Common myeloid progenitor, CD34-positive (primary cell): ENCODE data around the gene FCGR3A.

Experiments used
- CTCF ChIA-PET: fragments of 350-600 bp; sonication (Branson Sonifier 250); formaldehyde crosslinking; loops from one replicate; lab custom pipeline; 2021; ENCODE audit warnings: antibody characterized with exemption; lab: Charles Lee
- POLR2A ChIA-PET: fragments of 350-600 bp; sonication (Branson Sonifier 250); formaldehyde crosslinking; loops from one replicate; lab custom pipeline; 2021; ENCODE audit warnings: antibody characterized with exemption; lab: Charles Lee
- DNase-seq, 3 donors: peaks; one replicate each; pipeline versions ENCODE4 v3.0.0 to v3.0.0-alpha.2; 2013
- H3K27ac ChIP-seq, 2 experiments: 1 replicate in 1 of 2; 2 replicates in 1 of 2; pipeline ENCODE4 v1.7.0; 2013; ENCODE audit warnings: inconsistent platforms in 2 of 2, low read length in 2 of 2, mild to moderate bottlenecking in 2 of 2, low read depth in 1 of 2, moderate library complexity in 1 of 2; ENCODE audit not compliant: severe bottlenecking in 2 of 2, insufficient read depth in 1 of 2, poor library complexity in 1 of 2
- H3K27me3 ChIP-seq, 5 experiments: replicated peaks in 2 of 5; 1 replicate in 3 of 5; 2 replicates in 2 of 5; pipeline versions ENCODE4 v1.6.1 to v1.7.0; 2013; ENCODE audit warnings: low read length in 4 of 5, mild to moderate bottlenecking in 2 of 5, moderate library complexity in 2 of 5, inconsistent platforms in 1 of 5; ENCODE audit not compliant: insufficient read depth in 5 of 5, control insufficient read depth in 4 of 5
- H3K36me3 ChIP-seq, 4 experiments: 1 replicate in 2 of 4; 2 replicates in 2 of 4; pipeline versions ENCODE4 v1.6.1 to v1.7.0; 2013; ENCODE audit warnings: low read length in 3 of 4, control low read depth in 1 of 4, mild to moderate bottlenecking in 1 of 4; ENCODE audit not compliant: control insufficient read depth in 4 of 4, insufficient read depth in 4 of 4
- H3K4me1 ChIP-seq, 4 experiments: 1 replicate in 3 of 4; 2 replicates in 1 of 4; pipeline versions ENCODE4 v1.6.1 to v1.7.1; 2013; ENCODE audit warnings: low read length in 3 of 4, mild to moderate bottlenecking in 3 of 4, control low read depth in 1 of 4, inconsistent platforms in 1 of 4, moderate library complexity in 1 of 4; ENCODE audit not compliant: control insufficient read depth in 4 of 4, insufficient read depth in 4 of 4; ENCODE audit errors: control extremely low read depth in 1 of 4
- H3K4me3 ChIP-seq, 7 experiments: 1 replicate in 4 of 7; 2 replicates in 3 of 7; pipeline versions ENCODE4 v1.5.1 to v1.7.0; 2013; ENCODE audit warnings: mild to moderate bottlenecking in 7 of 7, low read length in 6 of 7, moderate library complexity in 6 of 7, inconsistent platforms in 2 of 7, low read depth in 2 of 7, control low read depth in 1 of 7; ENCODE audit not compliant: insufficient read depth in 4 of 7, control insufficient read depth in 1 of 7; ENCODE audit errors: extremely low read depth in 1 of 7
- H3K9me3 ChIP-seq, 5 experiments: 1 replicate in 4 of 5; 2 replicates in 1 of 5; pipeline versions ENCODE4 v1.6.1 to v1.7.1; 2013; ENCODE audit warnings: low read length in 4 of 5, mild to moderate bottlenecking in 2 of 5, inconsistent platforms in 1 of 5, low read depth in 1 of 5, moderate library complexity in 1 of 5; ENCODE audit not compliant: control insufficient read depth in 4 of 5, insufficient read depth in 2 of 5; ENCODE audit errors: control extremely low read depth in 1 of 5
- WGBS: methylation state at CpG from one replicate; pipeline ENCODE4 v1.1.5; 2013; ENCODE audit not compliant: insufficient coverage; 5-methylcytosine and 5-hydroxymethylcytosine counted together

FCGR3A gene

DNA sequence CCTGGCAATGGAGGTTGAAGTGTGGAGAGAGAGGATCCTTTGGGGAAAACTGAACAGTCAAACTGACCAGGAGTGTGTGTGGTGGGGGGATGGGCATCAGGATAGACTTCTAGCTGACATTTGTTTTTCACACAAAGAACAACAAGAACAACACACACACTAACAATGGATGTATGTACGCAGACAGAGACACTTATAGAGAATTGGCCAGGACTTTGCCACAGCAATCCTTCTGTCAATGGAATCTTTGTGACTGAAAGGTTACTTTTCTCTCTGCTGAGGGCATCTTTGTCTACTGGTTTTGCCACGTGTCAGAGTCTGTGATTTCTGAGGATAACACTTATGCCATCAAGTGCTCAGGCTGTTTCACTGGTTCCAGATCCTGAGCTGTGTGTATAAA lies 56.8 kb downstream of the FCGR3A start:
- POLR2A ChIA-PET, result no interaction called here
- Histone ChIP-seq H3K9me3 (no peaks in the 10 kb centered on the region), H3K27me3 (peaks cover 0 to 55% (median 21%) of the 10 kb centered on the region in 5 experiments), H3K4me3 (no peak overlapping the region), H3K27ac (no peak overlapping the region), H3K4me1 (peaks cover 7 to 15% (median 11%) of the 10 kb centered on the region in 4 experiments), H3K36me3 (no peaks in the 10 kb centered on the region)
- WGBS, result no CpG with 5 or more reads among the region's 2 CpGs
- DNase-seq, result no peak
- CTCF ChIA-PET, result interaction anchor here (1.8 to 1.9 kb wide), 2 partner anchors 9 to 10 kb away, joined by 6 to 8 read pairs; no protein-coding TSS in a partner anchor
